A673 (cell line): ENCODE data around the gene GPX3. TPM values are rescaled to one million over a fixed set of nuclear protein-coding genes. Genes with fewer than 3 reads are reported as not detected.

Experiments used
- BruUV-seq: library from RNA; stranded (reverse); fragments of 400-500 nt; replicated peaks from 2 replicates; lab custom pipeline; 2021; lab: Mats Ljungman, UMichigan
- CTCF ChIA-PET: fragments of 300-600 bp; sonication (Branson Sonifier 250); formaldehyde crosslinking; loops from one replicate; lab custom pipeline; 2022; ENCODE audit warnings: antibody characterized with exemption; lab: Charles Lee
- POLR2A ChIA-PET: fragments of 300-600 bp; sonication (Branson Sonifier 250); formaldehyde crosslinking; loops from one replicate; lab custom pipeline; 2022; ENCODE audit warnings: antibody characterized with exemption; ENCODE audit not compliant: low non-redundant PET; lab: Charles Lee
- DNase-seq: peaks from one replicate; pipeline ENCODE4 v3.0.0-alpha.2; 2015; ENCODE audit warnings: low spot score
- H3K27ac ChIP-seq: fragments of 200-600 bp; sonication (generic); 2 replicates; pipeline ENCODE4 v1.5.1; 2016; ENCODE audit warnings: mixed run types, low read depth, mild to moderate bottlenecking, mixed read lengths, antibody characterized with exemption, low read length; ENCODE audit not compliant: poor library complexity, severe bottlenecking
- H3K27me3 ChIP-seq: fragments of 200-600 bp; sonication (generic); replicated peaks from 2 replicates; pipeline ENCODE4 v1.6.1; 2017; ENCODE audit warnings: mixed run types, low read depth, mild to moderate bottlenecking, mixed read lengths, antibody characterized with exemption, low read length; ENCODE audit not compliant: insufficient read depth, poor library complexity
- H3K36me3 ChIP-seq: fragments of 200-600 bp; sonication (generic); 2 replicates; pipeline ENCODE4 v1.6.1; 2016; ENCODE audit warnings: mixed run types, mild to moderate bottlenecking, mixed read lengths, antibody characterized with exemption, low read length; ENCODE audit not compliant: insufficient read depth, poor library complexity, severe bottlenecking
- H3K4me1 ChIP-seq: fragments of 200-600 bp; sonication (generic); 2 replicates; pipeline ENCODE4 v1.6.1; 2017; ENCODE audit warnings: mixed run types, mild to moderate bottlenecking, mixed read lengths, antibody characterized with exemption, low read length; ENCODE audit not compliant: insufficient read depth, poor library complexity, severe bottlenecking
- H3K4me3 ChIP-seq: fragments of 200-600 bp; sonication (generic); 2 replicates; pipeline ENCODE4 v1.5.1; 2016; ENCODE audit warnings: low read depth, mixed run types, mild to moderate bottlenecking, mixed read lengths, low read length; ENCODE audit not compliant: poor library complexity, severe bottlenecking
- H3K9me3 ChIP-seq: fragments of 200-600 bp; sonication (generic); 2 replicates; pipeline ENCODE4 v1.6.1; 2016; ENCODE audit warnings: mixed run types, low read depth, mild to moderate bottlenecking, mixed read lengths, antibody characterized with exemption, low read length; ENCODE audit not compliant: poor library complexity, severe bottlenecking
- EZH2 ChIP-seq: fragments of 200-600 bp; sonication (generic); IDR thresholded peaks from 2 replicates; pipeline ENCODE4 v1.6.1; 2017; ENCODE audit warnings: borderline replicate concordance, low read depth, mild to moderate bottlenecking, mixed read lengths, antibody characterized with exemption, low read length; ENCODE audit not compliant: poor library complexity, severe bottlenecking
- intact Hi-C: fragments of 100-400 bp; cut with micrococcal nuclease; formaldehyde crosslinking; loops from one replicate; pipeline ENCODE4 v1.10.0; 2022; ENCODE audit not compliant: unreplicated experiment
- total RNA-seq: library from RNA; stranded (reverse); gene quantifications from 2 replicates; pipeline ENCODE4 v1.2.3, GENCODE V29; 2021
- TF ChIP-seq, protein P1 (sequence below): fragments of 300-800, 200-600 bp; sonication (generic); conservative IDR thresholded peaks from 2 replicates; pipeline ENCODE4 v1.5.1; 2017; ENCODE audit warnings: low read depth, mild to moderate bottlenecking, antibody characterized with exemption, low read length, moderate library complexity, mixed read lengths

Gene GPX3
- total RNA-seq, 1 experiment from 2014 or later = 0.19 TPM

GRCh38 chr5:151052836-151053235 is 32.4 kb downstream of the GPX3 start:
- intact Hi-C loops = no loop called here
- ChIA-PET POLR2A (no interaction called here), CTCF (interaction anchor here (0.7 to 2.0 kb wide), 2 partner anchors 112 to 188 kb away, joined by 8 to 14 read pairs; no protein-coding TSS in a partner anchor)
- Histone ChIP-seq H3K9me3 (no peaks in the 10 kb centered on the region), H3K27me3 (no peaks in the 10 kb centered on the region), H3K36me3 (no peaks in the 10 kb centered on the region), H3K27ac (no peak overlapping the region), H3K4me3 (no peak overlapping the region), H3K4me1 (no peaks in the 10 kb centered on the region)
- no peak for DNase-seq
- BruUV-seq = no TSS peak
- TF ChIP-seq, protein P1, sequence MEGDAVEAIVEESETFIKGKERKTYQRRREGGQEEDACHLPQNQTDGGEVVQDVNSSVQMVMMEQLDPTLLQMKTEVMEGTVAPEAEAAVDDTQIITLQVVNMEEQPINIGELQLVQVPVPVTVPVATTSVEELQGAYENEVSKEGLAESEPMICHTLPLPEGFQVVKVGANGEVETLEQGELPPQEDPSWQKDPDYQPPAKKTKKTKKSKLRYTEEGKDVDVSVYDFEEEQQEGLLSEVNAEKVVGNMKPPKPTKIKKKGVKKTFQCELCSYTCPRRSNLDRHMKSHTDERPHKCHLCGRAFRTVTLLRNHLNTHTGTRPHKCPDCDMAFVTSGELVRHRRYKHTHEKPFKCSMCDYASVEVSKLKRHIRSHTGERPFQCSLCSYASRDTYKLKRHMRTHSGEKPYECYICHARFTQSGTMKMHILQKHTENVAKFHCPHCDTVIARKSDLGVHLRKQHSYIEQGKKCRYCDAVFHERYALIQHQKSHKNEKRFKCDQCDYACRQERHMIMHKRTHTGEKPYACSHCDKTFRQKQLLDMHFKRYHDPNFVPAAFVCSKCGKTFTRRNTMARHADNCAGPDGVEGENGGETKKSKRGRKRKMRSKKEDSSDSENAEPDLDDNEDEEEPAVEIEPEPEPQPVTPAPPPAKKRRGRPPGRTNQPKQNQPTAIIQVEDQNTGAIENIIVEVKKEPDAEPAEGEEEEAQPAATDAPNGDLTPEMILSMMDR = no peak
- TF ChIP-seq EZH2 = no peak

DNA sequence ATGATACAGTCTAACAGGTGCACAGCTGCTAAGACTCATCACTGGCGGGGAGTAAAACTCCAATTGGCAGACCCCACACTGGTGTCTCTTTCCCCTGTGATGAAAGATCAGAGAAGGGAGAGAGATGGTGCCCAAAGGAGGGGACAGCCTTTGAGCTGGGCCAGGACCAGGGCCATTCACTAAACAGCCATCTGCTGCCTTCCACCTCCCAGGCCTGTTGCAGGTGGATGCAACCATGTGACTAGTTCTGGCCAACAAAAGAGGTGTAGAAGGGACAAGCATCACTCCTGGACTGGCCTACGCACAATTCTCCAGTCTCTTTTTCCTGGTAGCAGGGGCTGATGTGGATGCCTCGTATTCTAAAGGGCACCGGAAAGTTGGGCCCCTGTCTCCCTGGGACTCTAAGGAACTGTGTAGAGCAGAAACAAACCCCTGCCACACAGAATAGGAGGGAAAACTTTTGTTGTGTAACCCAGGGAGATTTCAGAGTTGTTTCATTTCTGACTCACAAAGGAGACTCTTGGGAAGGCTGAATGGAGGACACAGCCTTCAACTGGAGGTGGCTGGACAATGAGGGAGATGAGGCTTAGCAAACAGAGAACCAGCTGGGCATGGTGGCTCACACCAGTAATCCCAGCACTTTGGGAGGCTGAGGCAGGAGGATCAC is 33.5 kb downstream of the GPX3 start:
- Histone ChIP-seq H3K27ac (no peak overlapping the region), H3K9me3 (no peaks in the 10 kb centered on the region), H3K4me3 (no peak overlapping the region), H3K4me1 (no peaks in the 10 kb centered on the region), H3K36me3 (no peaks in the 10 kb centered on the region), H3K27me3 (no peaks in the 10 kb centered on the region)
- CTCF ChIA-PET = no interaction called here
- TF ChIP-seq, protein P1 = no peak
- no peak for TF ChIP-seq EZH2
- POLR2A ChIA-PET = no interaction called here
- intact Hi-C loops = no loop called here
- no peak for DNase-seq
- no TSS peak for BruUV-seq

- POLR2A ChIA-PET = no interaction called here
- CTCF ChIA-PET = no interaction called here
- intact Hi-C loops = no loop called here
These were observed 34.3 kb downstream of the GPX3 start for GRCh38 chr5:151054709-151055108.

More at GRCh38 chr5:151054709-151055108, 34.3 kb downstream of the GPX3 start:
- TF ChIP-seq, protein P1 = no peak
- no peak for TF ChIP-seq EZH2
- DNase-seq = no peak
- H3K9me3 ChIP-seq = no peaks in the 10 kb centered on the region
- no peaks in the 10 kb centered on the region for H3K4me1 ChIP-seq
- H3K27me3 ChIP-seq = no peaks in the 10 kb centered on the region
- no TSS peak for BruUV-seq
- no peak overlapping the region for H3K4me3 ChIP-seq
- H3K27ac ChIP-seq = no peak overlapping the region
- no peaks in the 10 kb centered on the region for H3K36me3 ChIP-seq
